Measurements from ENCODE around the gene SAE1.

GRCh38 chr19:47123406-47123805 is 7.2 kb upstream of the SAE1 start:
- TF ChIP-seq CTCF (conservative IDR thresholded peaks at IDR 0.05 in 1 of 2, IDR thresholded peaks at IDR 0.05 in 1 of 2; ENCODE audit: extremely low read depth in 1 of 2, insufficient read depth in 1 of 2, low read depth in 1 of 2, low read length in 2 of 2) (no peak), EZH2 (IDR thresholded peaks at IDR 0.05; ENCODE audit: borderline replicate concordance, low read length) (no peak)

Measured in mammary epithelial cell (primary cell).